HG03354 (cell line): Measurements from ENCODE around the gene ADGB.
"Not testable (repeated sequence)": the region's sequence is repeated elsewhere in the genome, so short reads cannot be mapped to it uniquely, and the experiment has no call there.

Experiments
- ATAC-seq: cut with Tn5 transposase; IDR thresholded peaks from one replicate; pipeline ENCODE4 v1.9.1; 2021; ENCODE audit warnings: mild to moderate bottlenecking; ENCODE audit not compliant: unreplicated experiment, poor library complexity, severe bottlenecking

ADGB gene

GRCh38 chr6:146598772-146599405, at the start of gene ADGB:
Gene ADGB, plus strand, starts transcription at chr6:146598972. Its CDS starts 69 bp downstream, at chr6:146599041.
- peak; percentile 55 for ATAC-seq

DNA sequence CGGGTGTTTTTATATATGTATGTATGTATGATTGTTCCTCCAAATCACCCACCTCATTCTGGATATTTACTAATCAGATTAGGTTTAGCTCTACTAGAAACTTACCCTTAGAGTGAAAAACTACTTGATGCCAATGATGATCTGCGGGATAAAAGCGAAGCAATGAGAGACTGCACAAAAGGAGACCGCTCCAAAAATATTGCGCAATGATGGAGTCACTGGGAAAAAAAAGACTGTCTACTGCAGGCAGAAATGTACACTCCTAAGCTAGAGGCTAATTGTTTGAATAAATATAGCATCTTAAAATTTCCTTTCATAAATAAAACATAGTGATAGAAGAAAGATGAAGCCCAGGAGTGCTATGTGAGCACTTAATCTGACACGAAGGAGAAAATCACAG, 47.9 kb upstream of the ADGB start:
- ATAC-seq = no peak

DNA sequence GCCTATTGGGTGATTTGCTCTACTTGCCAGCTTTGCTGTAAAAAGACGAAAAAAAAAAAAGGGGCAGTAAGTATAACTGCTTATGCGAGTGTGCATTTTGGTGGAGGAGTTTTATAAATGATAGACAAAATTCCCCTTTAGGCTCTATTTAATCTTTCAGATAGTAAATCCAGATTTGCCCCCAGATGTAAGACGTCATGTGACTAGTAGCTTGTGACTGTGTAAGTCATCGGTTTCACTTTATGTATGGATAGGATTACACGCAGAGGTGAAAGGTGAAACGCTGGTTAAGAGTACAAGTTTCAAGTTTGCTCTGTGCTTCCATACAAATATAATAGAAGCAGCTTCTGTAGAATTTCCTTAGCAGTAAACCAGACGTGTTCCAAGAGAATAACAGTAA, 47.2 kb upstream of the ADGB start:
- ATAC-seq = no peak

- no peak for ATAC-seq
These were observed 45.2 kb upstream of the ADGB start for GRCh38 chr6:146553377-146554135.

GRCh38 chr6:146560607-146561006, 38.2 kb upstream of the ADGB start:
- no peak for ATAC-seq

GRCh38 chr6:146566661-146567060, 32.1 kb upstream of the ADGB start:
- ATAC-seq = not testable (repeated sequence)

GRCh38 chr6:146568619-146569018, 30.2 kb upstream of the ADGB start:
- ATAC-seq = not testable (repeated sequence)

- ATAC-seq = no peak
These were observed 24.6 kb upstream of the ADGB start for GRCh38 chr6:146574211-146574610.

- no peak for ATAC-seq
These were observed 20.7 kb upstream of the ADGB start for GRCh38 chr6:146578054-146578453.

DNA sequence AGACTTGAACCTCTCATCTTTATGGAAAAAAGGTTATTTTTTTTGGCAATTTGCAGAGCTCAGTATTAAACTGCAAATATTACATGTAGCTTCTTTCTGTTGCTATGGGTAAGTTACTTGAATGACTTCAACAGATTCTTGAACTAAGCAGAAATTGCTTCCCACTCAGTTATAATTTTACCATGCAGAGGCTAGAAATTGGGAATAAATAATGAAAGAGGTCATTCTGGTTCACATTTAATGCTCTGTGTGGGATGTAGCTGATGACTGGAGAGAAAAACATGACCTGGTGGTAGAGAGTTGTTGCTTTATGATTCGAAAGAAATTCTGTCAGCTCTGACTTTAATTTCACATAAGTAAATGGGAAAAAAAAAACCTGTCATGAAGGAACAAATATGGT, 16.8 kb upstream of the ADGB start:
- no peak for ATAC-seq

DNA sequence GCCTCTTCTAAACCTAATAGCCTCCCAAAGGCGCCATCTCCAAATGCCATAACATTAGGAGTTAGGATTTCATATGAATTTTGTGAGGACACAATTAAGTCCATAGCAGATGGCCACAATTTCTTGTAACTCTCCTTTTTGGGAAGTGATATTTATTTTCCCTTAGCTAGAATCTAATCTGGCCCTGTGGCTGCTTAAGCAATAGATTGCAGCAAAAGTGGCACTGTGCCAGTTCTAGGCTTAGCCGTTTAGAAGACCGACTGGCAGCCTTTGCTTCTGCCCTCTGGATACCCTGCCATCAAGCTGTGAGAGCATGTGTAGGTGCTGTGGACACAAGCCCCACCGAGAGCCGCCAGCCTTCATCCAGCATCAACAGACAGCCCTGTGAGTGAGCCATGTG, 15.9 kb upstream of the ADGB start:
- no peak for ATAC-seq

DNA sequence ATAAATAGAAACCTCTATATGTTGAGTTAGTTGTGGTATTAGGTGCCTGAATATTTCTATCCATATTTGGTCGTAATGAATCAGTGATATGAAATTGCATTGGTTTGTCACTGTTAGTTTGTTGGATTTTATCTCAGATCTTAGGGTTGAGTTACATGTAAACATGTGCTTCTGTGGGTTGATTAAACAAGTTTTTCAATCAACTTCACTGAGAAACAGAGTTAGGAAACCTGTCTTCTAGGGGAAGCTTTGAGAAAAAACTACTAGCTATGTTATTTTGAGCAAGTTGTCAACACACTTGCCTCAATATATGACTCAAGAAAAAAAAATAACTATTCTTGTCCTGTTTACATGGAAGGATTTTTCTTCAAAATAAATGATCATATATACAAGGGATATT, 14.8 kb upstream of the ADGB start:
- no peak for ATAC-seq

- ATAC-seq = no peak
These were observed 11.3 kb upstream of the ADGB start for GRCh38 chr6:146587459-146587858.

- ATAC-seq = no peak
These were observed 8.3 kb upstream of the ADGB start for GRCh38 chr6:146590492-146590891.

DNA sequence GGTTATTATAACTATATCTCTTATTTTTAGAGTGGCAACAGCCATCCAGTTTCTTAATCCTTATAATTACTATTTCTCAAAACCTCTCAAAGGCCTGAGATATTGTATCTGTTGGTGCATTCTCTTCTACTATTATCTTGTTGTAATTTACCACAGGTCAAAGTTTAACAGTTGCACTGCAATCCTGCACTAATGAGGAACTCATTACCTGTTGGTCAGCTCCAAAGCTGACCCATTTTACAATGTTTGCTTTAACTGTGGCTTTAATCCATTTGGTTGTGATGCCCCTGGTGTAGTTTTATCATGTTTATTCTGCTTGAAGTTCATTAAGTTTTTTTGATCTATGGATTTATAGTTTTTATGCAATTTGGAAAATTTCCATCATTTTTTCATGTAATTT, 6.3 kb upstream of the ADGB start:
- ATAC-seq = no peak

GRCh38 chr6:146593986-146594385, 4.8 kb upstream of the ADGB start:
- ATAC-seq = no peak

- no peak for ATAC-seq
These were observed 4.3 kb upstream of the ADGB start for GRCh38 chr6:146594495-146594894.

GRCh38 chr6:146595972-146596731, 2.6 kb upstream of the ADGB start:
- no peak for ATAC-seq

- ATAC-seq = no peak
These were observed 2.6 kb downstream of the ADGB start for GRCh38 chr6:146601352-146601751.

DNA sequence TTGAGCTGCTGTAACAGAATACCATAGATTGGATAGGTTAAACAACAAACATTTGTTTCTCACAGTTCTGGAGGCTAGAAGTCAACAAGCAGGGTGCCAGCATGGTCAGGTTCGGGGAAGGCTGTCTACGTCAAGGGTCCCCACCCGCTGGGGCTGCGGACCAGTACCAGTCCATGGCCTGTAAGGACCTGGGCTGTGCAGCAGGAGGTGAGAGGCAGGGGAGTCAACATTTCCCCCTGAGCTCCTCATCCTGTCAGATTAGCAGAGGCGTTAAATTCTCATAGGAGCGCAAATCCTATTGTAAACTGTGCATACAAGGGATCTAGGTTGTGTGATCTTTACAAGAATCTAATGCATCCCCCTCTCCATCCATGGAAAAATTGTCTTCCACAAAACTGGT, 3.8 kb downstream of the ADGB start:
- no peak for ATAC-seq

GRCh38 chr6:146613947-146614346, 15.2 kb downstream of the ADGB start:
- ATAC-seq = no peak
